T-helper 1 cell treated with Interleukin-12 subunit alpha and Interleukin-12 subunit beta and Interleukin-4 antibody, amounts not matched to agents 30 μg/mL and 1 μg/mL, for 36 hours (primary cell): Measurements from ENCODE around the gene LRRC1.

Experiments used
- H3K27ac Mint-ChIP-seq: one replicate; pipeline ENCODE4 v1.8.0; 2021; ENCODE audit warnings: mild to moderate bottlenecking, mixed read lengths
- H3K27me3 Mint-ChIP-seq: one replicate; pipeline ENCODE4 v1.8.0; 2021; ENCODE audit warnings: low read depth, mixed read lengths
- H3K36me3 Mint-ChIP-seq: one replicate; pipeline ENCODE4 v1.8.0; 2021; ENCODE audit warnings: low read depth, mixed read lengths
- H3K4me1 Mint-ChIP-seq: one replicate; pipeline ENCODE4 v1.8.0; 2021; ENCODE audit warnings: low read depth, mixed read lengths
- H3K4me3 Mint-ChIP-seq: one replicate; pipeline ENCODE4 v1.8.0; 2021; ENCODE audit warnings: mild to moderate bottlenecking, moderate library complexity, mixed read lengths
- H3K9me3 Mint-ChIP-seq: one replicate; pipeline ENCODE4 v1.8.0; 2021; ENCODE audit warnings: mixed read lengths

The LRRC1 gene

DNA sequence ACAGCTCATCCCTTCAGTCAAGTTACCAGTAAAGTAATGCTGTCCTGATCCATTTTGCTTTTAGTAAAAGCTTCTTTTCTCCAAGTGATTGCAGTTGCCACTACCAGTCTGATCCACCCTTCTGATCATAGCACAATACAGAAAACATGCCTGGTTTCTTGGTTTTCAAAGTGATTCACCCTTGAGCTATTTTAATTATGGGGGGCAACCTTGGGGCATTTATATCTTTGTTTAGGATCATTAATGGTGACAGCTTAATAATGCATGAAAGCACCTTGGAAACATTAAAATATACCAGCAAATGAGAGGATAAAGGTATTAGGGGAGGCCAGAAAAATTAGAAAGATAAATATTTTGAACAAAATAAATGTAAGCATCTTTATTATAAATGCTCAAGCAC lies 38.4 kb downstream of the LRRC1 start:
- H3K4me1 Mint-ChIP-seq = no peaks in the 10 kb centered on the region
- H3K36me3 Mint-ChIP-seq = no peaks in the 10 kb centered on the region
- peaks cover under 1% of the 10 kb centered on the region for H3K27me3 Mint-ChIP-seq
- H3K27ac Mint-ChIP-seq = no peak overlapping the region
- H3K9me3 Mint-ChIP-seq = no peaks in the 10 kb centered on the region
- H3K4me3 Mint-ChIP-seq = no peak overlapping the region

DNA sequence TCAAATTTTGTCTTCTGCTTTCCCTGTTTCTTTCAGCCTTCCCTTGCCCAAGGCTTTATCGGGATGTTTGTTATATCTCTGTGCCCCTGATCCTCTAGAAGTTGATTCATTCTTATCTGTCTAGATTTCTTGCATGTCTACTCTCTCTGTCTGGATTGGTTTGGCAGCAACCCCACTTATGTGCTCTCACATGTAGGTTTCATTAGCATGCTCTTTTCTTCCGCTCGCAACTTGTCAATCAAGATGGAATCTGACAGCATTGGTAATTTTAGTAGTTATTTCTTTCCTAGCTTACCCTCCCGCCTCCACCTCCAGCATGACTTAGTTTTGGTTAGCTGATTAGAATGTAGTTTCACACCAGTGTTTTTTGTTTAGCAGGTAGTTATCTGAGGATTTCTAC lies 39.3 kb downstream of the LRRC1 start:
- no peak overlapping the region for H3K4me3 Mint-ChIP-seq
- no peak overlapping the region for H3K27ac Mint-ChIP-seq
- no peaks in the 10 kb centered on the region for H3K9me3 Mint-ChIP-seq
- peaks cover 3% of the 10 kb centered on the region for H3K27me3 Mint-ChIP-seq
- H3K4me1 Mint-ChIP-seq = no peaks in the 10 kb centered on the region
- no peaks in the 10 kb centered on the region for H3K36me3 Mint-ChIP-seq

DNA sequence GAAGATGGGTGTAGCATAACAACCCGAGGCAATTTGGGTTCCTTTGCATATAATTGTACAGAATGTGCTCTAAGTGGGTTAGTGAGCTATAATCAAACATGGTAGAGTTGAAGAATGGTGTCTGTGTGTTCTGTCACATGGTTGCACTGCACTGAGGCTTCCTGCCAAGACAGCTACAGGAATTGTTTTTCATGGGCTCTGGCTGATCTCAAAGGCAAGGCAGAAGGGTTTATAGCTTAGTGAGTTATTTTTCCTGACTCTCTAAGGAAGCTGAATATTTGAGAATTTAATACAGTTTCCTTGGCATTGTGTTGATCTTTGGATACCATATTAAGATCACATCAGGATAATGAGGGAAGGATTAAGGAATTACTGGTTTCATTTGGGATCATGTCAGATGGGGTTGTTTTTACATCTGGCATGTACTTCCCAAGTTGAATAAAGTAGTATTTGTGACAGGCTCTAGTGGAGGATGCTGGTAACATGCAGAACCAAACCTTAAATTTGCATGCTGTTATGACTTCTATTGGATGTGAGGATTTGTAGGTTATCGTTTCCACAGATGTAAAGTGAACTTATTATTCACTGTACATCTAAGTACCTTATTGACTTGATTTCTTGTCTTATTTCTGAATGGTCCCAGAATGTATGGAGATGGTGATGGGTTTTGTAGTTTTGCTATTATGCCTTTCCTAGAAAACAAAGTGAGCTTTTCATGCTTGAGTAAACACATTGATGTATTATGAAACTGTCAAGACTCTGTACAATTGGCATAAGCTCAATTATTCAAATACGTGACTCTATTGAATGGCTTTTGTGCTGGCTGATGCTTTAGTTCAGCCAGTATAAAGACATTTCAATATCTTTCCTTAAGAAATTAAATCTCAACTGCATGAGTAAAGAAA lies 43.3 kb downstream of the LRRC1 start:
- Mint-ChIP-seq H3K9me3 (peaks cover 4% of the 10 kb centered on the region), H3K27ac (no peak overlapping the region), H3K36me3 (no peaks in the 10 kb centered on the region), H3K4me1 (no peaks in the 10 kb centered on the region), H3K27me3 (peaks cover 3% of the 10 kb centered on the region), H3K4me3 (no peak overlapping the region)

DNA sequence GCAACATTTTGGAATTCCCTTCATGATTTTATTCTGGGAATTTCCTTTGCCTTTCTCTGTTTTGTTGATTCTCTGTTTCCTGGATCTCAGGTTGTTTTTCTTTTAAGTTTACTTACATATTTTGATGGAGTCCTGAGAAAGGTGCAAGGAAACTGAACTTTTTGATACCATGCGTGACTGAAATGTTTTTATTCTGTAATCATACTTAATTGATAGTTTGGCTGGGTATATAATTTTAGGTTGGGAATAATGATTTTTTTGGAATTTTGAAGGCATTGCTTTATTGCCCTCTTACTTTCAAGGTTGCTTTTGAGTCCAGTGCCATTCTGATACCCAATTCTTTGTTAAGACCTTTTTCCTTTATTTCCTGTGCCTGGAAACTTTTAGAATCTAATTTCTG lies 45.2 kb downstream of the LRRC1 start:
- Mint-ChIP-seq H3K4me1 (no peaks in the 10 kb centered on the region), H3K4me3 (no peak overlapping the region), H3K36me3 (no peaks in the 10 kb centered on the region), H3K27me3 (peaks cover 3% of the 10 kb centered on the region), H3K9me3 (peaks cover 4% of the 10 kb centered on the region), H3K27ac (no peak overlapping the region)

DNA sequence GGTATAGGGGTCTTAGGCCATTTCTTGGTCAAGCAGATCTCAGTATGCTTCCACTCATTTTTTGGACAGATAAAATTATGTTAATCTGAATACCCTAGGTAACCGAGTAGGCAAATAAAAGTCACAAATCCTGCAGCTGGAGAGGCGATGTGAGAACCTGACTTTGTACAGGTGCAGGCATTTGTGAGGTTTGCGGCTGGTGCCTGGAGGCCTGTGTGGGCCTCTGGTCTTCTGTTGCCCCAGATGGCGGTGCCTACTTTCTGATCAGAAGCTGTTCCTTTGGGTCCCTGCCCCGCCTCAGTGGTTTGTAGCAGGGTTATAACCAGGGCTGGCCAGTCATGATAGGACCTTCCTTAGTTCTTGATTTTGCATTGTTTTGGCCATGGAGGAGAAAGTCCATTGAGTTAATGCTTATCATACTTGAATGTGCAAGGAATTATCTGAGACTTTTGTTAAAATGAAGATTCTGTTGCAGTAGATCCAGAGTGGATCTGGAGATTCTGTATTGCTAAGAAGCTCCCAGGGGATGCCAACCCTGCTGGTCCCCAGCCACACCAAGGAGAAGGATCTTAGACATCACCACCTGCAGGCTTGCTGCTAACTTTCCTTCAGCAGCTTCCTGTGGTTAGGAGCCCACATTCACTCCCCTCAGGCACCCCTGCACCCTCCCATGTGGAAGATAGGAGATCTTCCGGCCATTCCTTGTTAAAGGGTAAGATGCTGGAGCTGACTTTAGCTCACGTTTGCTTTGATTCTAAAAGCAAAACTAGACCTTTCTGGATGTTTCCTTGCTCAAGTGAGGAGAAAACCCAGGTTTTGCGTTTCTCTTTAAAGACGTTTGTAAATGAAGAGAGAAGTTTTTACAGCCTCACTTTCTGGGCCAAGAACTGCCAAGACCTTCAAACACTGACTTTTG lies 50.7 kb downstream of the LRRC1 start:
- Mint-ChIP-seq H3K4me3 (no peak overlapping the region), H3K9me3 (peaks cover 2% of the 10 kb centered on the region), H3K27me3 (no peaks in the 10 kb centered on the region), H3K36me3 (no peaks in the 10 kb centered on the region), H3K4me1 (no peaks in the 10 kb centered on the region), H3K27ac (no peak overlapping the region)

DNA sequence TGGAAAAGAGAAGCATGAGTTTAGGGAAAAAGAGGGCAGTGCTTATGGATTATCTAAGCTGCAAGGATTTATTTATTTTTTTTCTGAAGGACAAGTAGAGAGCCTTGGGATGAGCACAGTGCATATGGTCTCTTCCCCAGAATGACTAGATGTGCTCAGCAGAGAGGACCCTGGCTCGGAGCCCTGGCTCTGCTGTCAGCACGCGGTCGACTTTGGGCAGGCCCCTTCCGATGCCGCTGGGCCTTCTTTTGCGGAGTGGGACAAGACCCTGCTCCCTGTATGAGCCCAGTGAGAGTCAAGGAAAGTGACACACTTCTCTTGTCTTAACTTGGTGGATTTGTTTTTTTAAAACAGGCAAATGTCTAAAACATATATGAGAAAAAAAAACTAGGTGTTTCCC lies 51.4 kb downstream of the LRRC1 start:
- no peak overlapping the region for H3K4me3 Mint-ChIP-seq
- H3K9me3 Mint-ChIP-seq = no peaks in the 10 kb centered on the region
- no peaks in the 10 kb centered on the region for H3K27me3 Mint-ChIP-seq
- H3K36me3 Mint-ChIP-seq = no peaks in the 10 kb centered on the region
- no peaks in the 10 kb centered on the region for H3K4me1 Mint-ChIP-seq
- no peak overlapping the region for H3K27ac Mint-ChIP-seq

DNA sequence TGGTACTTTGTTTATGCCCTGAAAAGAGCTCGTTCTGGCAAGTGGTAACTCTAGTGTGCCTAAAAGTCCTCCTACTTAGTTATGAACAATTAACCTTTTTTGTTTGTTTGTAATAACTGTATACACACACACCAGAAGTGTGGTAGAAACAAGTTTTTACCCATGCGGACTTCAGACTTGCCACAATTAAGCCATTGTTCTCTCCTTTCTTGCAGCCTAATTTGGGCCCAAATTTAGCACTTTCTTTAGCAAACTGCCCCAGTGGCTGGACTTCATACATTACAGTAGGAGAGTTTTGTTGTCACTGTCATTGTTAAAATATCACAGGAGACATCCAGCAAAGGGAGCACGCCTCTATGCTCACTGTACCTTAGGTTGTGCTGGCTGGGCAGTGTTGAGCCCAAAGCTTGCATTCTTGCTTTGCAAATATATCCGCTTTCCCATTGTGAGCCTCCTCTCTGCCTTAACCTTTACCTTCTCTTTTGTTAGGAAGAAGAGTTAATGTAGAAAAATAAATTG lies 53.0 kb downstream of the LRRC1 start:
- H3K9me3 Mint-ChIP-seq = no peaks in the 10 kb centered on the region
- H3K27me3 Mint-ChIP-seq = no peaks in the 10 kb centered on the region
- H3K36me3 Mint-ChIP-seq = no peaks in the 10 kb centered on the region
- H3K4me3 Mint-ChIP-seq = no peak overlapping the region
- no peaks in the 10 kb centered on the region for H3K4me1 Mint-ChIP-seq
- H3K27ac Mint-ChIP-seq = no peak overlapping the region

DNA sequence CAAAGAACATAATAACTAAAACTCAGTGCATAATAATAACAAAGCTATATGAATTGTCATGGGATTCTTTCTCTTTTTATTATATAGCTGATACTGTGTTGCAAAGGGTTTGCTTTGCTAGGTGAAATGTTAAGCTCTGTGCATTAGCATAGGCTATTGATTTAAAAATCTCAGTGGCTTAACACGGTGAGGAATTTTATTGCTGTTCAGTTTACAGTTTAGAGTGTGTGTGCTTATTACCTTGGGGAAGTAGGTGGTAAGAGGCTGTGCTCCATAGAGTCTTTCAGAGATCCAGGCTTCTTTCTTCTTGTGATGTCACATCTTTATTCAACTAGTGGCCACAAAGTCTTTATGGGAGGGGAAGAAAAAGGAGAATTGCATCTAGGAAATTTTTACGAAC lies 55.7 kb downstream of the LRRC1 start:
- H3K4me3 Mint-ChIP-seq = no peak overlapping the region
- H3K9me3 Mint-ChIP-seq = no peaks in the 10 kb centered on the region
- H3K27me3 Mint-ChIP-seq = no peaks in the 10 kb centered on the region

DNA sequence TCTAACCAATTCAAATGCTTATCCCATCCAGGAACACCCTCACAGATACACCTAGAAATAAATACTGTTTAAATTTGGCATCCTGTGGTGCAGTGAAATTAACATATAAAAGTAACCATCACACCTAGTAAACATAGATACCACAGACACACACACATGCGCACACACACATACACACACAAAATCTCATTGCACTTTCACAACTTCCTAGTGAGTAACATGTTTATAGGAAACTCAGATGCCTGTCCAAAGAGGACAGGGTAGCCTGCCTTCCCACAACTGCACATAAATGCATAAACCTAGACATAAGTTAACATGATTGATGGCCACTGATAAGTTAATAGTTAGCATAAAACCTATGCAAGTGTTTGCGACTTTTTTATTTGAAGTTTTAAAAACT lies 56.8 kb downstream of the LRRC1 start:
- Mint-ChIP-seq H3K36me3 (no peaks in the 10 kb centered on the region), H3K27ac (no peak overlapping the region), H3K27me3 (peaks cover under 1% of the 10 kb centered on the region), H3K4me1 (peaks cover 13% of the 10 kb centered on the region), H3K9me3 (no peaks in the 10 kb centered on the region), H3K4me3 (no peak overlapping the region)

More for the DNA sequence above, 55.7 kb downstream of the LRRC1 start:
- Mint-ChIP-seq H3K4me1 (peaks cover 11% of the 10 kb centered on the region), H3K36me3 (no peaks in the 10 kb centered on the region), H3K27ac (no peak overlapping the region)

DNA sequence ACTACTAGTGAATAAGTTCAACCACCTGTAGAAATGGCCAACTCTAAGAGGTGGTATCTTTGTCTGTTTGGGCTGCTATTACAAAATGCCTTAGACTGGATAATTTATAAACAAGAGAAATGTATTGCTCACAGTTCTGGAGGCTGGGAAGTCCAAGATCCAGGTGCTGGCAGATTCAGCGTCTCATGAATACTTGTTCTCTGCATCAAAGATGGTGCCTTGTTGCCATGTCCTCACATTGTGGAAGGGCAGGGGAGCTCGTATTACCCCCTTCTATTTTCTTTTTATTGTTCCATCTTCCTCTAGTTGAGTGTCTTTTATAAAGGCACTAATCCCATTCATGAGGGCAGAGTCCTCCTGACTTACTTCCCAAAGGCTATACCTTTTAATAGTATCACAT lies 58.0 kb downstream of the LRRC1 start:
- no peaks in the 10 kb centered on the region for H3K36me3 Mint-ChIP-seq

DNA sequence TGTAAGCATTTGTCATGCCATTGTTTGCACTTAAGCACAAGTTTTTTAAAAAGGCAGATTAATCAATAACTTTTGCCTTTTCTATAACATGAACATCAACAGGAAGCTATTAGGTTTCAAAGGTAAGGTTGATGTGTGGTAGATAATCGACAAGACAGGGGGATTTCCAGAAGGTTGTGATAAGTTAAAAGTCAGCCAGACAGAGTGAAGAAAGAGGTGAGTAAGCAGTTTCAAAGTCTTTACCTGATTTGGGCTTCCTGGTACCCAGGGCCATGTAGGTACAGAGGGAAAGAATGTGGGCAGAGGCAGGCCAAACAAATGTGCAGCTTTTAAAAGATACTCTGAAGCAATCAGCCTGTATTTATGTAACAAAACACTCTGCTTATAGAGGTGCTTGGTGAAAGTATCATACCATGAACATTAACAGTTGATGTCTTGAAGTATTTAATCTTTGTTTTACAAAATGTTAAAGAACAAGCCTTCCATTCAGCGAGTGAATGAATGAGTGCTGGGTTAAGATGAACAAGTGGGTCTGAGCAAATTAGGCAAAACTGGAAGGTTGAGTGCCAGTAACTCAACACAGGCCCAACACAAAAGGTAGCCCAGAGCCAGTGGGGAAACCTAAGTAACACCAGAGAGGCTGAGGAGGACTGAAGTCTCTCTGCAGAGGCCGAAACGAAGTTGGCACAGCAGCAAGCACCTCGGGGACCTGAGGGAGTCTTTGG lies 60.2 kb downstream of the LRRC1 start:
- peak overlapping the region; percentile 11 for H3K27ac Mint-ChIP-seq

More for the DNA sequence above, 58.0 kb downstream of the LRRC1 start:
- peaks cover 5% of the 10 kb centered on the region for H3K27me3 Mint-ChIP-seq
- peaks cover 13% of the 10 kb centered on the region for H3K4me1 Mint-ChIP-seq
- H3K9me3 Mint-ChIP-seq = no peaks in the 10 kb centered on the region
- H3K27ac Mint-ChIP-seq = no peak overlapping the region
- no peak overlapping the region for H3K4me3 Mint-ChIP-seq

DNA sequence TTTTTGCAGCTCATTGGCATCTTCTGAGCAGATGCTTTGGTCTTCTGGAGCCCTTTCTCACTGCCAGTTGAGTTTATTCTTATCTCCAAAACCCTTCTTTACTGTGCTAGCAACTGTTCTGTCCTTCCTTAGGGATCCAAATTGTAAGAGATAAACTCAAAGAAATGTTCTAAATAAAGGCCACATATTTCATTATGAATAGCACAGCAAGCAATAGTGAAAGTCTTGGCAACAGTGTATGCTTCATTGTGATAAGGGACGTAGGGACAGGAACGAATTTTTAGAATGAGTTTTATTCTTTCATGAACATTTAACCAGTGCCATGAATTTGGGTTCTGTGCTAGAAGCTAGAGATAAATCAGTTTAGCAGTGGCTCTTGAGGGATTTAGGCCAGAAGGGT lies 61.1 kb downstream of the LRRC1 start:
- Mint-ChIP-seq H3K27ac (no peak overlapping the region), H3K9me3 (no peaks in the 10 kb centered on the region), H3K36me3 (no peaks in the 10 kb centered on the region), H3K27me3 (peaks cover 5% of the 10 kb centered on the region), H3K4me3 (no peak overlapping the region), H3K4me1 (peaks cover 13% of the 10 kb centered on the region)

More for the DNA sequence above, 60.2 kb downstream of the LRRC1 start:
- Mint-ChIP-seq H3K4me3 (peak overlapping the region; percentile 40), H3K9me3 (no peaks in the 10 kb centered on the region), H3K4me1 (peaks cover 13% of the 10 kb centered on the region), H3K36me3 (no peaks in the 10 kb centered on the region), H3K27me3 (peaks cover 5% of the 10 kb centered on the region)

DNA sequence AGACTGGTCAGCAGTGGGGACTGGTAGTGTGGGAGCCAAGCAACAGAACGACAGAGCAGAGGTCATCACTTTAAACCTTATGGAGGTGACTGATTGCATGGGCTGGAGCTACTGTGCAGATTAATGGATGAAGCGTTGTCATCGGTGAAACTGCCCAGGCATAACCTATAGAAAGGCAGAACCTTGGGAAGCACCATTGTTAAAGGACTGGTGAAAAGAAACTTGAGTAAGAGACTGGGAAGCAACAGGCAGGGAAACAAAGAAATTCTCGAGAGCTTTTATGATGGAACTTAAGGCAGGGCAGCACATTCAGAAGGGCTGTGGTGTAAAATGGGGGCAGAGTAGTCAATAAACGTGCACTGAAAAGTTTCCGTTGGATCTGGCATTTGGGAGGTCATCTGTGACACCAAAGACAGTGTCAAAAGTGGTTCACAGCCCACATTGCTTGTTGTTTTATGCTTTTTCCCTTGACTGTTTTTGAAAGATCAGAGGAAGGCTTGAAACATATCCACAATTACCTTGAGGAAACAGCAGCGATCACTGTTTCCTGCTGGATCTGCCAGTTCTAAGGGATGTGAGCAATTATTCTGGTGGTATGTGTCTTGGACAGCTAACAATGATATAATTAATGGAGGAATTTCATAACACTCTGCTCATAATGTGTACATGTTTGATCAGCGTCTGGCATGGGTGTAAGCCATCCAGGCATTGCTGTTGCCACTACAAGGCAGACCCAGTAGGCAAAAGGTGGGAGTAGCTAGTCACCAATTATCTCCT lies 62.7 kb downstream of the LRRC1 start:
- H3K36me3 Mint-ChIP-seq = no peaks in the 10 kb centered on the region
- H3K4me3 Mint-ChIP-seq = no peak overlapping the region
- H3K9me3 Mint-ChIP-seq = no peaks in the 10 kb centered on the region
- peaks cover 13% of the 10 kb centered on the region for H3K4me1 Mint-ChIP-seq
- H3K27ac Mint-ChIP-seq = no peak overlapping the region
- H3K27me3 Mint-ChIP-seq = peaks cover 5% of the 10 kb centered on the region
